ENCODE measurements around the gene TBX2. TPM values are rescaled to one million over a fixed set of nuclear protein-coding genes. Genes with fewer than 3 reads are reported as not detected.
A peak's percentile ranks its signal among the peaks of the same experiment; 100 is the strongest.

TBX2 gene
- total and polyA plus RNA-seq, 9 of the 15 experiments (the other 6 are each of a cell fraction or from before 2014, with no cell fraction given), result 0.18 TPM; not detected in 8

DNA sequence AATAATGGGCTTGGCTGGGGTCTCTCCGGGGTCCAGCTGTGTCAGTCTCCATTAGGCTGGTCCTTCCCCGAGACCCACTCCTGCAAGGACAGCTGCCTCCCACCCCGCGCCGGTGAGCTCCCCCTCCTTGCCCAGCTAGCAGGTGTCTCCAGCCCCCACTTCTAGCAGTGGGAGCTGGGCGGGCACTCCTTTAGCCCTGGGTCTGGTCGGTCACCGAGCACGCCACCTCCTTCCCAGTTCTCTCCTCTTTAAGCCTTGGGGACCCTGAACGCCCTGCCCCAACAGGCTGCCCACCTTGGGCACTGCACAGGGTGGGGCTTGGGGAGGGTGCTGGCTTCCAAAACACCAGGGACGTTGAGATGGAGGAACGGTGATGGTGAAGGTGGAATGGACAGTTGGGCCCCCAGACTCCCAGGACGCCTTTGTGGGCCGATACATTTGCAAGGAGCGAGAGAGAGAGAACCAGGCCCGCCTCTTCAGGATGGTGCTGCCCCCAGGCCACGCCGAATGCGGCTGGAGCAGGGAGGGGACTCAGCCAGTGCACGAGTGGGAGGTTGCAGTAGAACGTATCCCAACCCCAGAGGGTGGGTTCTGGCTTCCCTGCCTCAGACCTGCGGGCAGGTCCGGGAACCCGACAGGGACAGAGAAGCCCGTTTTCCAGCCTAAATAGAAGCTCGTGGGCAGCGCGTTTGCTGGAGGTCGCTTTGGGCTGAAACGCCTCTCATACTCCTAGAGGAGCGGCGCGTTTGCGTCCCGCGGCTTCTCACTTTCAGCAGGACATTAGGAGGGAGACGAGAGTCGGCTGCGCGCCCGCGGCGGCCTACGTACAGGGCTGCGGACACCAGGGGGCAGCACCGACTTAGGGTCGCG, 10.7 kb downstream of the TBX2 start:
- ATAC-seq (no peak), FAIRE-seq (no peak), DNase-seq (ENCODE audit: extremely low read depth in 1 of 4, low spot score in 3 of 4) (no peak)
- Histone ChIP-seq H3K4me1 (replicated peaks in 1 of 2; ENCODE audit: control insufficient read depth in 2 of 2, insufficient read depth in 2 of 2, low read length in 2 of 2) (peaks cover 0 to 35% of the 10 kb centered on the region in 2 experiments; a peak in 2 of 5 replicates), H3K9me1 (ENCODE audit: control insufficient read depth, insufficient read depth, low read length) (no peaks in the 10 kb centered on the region), H3K36me3 (ENCODE audit: control insufficient read depth, insufficient read depth, low read length) (no peaks in the 10 kb centered on the region), H4K20me1 (replicated peaks; ENCODE audit: control insufficient read depth, insufficient read depth, low read length) (no peaks in the 10 kb centered on the region), H3K9me3 (replicated peaks; ENCODE audit: control insufficient read depth, insufficient read depth, low read depth, low read length) (no peaks in the 10 kb centered on the region), H3K4me2 (ENCODE audit: insufficient read depth, low read length) (no peak overlapping the region), H3K4me3 (no peak overlapping the region), H3K9ac (ENCODE audit: insufficient read depth in 1 of 2, low read depth in 2 of 2, low read length in 2 of 2) (no peak overlapping the region), H3K79me2 (ENCODE audit: control insufficient read depth, insufficient read depth, low read length) (no peaks in the 10 kb centered on the region), H3K27me3 (ENCODE audit: control insufficient read depth in 2 of 2, insufficient read depth in 2 of 2, low read length in 2 of 2) (peaks cover 10 to 32% of the 10 kb centered on the region in 2 experiments; a peak in 3 of 5 replicates), H3K27ac (ENCODE audit: extremely low read depth, low read depth, low read length) (no peak overlapping the region), H2AFZ (ENCODE audit: low read depth, low read length) (no peak overlapping the region)
- WGBS (ENCODE audit: insufficient coverage, low coverage, missing lambda C conversion rate), result 65% methylated on average over 25 of the region's 48 CpGs
- CTCF ChIA-PET (ENCODE audit: low intra/inter-chr PET ratio), result no interaction called here
- BruUV-seq (replicated peaks), result no TSS peak
- POLR2A ChIA-PET, result no interaction called here
- intact Hi-C loops (cut with micrococcal nuclease) (loop anchor here (10.0 kb wide), 1 partner anchor 424 kb away; no protein-coding TSS in a partner anchor), in situ Hi-C loops (cut with MboI) (no loop called here)
- TF ChIP-seq PTBP1 (IDR thresholded peaks at IDR 0.05; ENCODE audit: low read depth, low read length), result no peak
- TF ChIP-seq, protein P1, sequence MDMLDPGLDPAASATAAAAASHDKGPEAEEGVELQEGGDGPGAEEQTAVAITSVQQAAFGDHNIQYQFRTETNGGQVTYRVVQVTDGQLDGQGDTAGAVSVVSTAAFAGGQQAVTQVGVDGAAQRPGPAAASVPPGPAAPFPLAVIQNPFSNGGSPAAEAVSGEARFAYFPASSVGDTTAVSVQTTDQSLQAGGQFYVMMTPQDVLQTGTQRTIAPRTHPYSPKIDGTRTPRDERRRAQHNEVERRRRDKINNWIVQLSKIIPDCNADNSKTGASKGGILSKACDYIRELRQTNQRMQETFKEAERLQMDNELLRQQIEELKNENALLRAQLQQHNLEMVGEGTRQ (CRISPR knock-in tag; IDR thresholded peaks at IDR 0.05), result no peak
- no peak for TF ChIP-seq ZNF282 (CRISPR knock-in tag; IDR thresholded peaks at IDR 0.05)
- no peak for TF ChIP-seq POLR3G (IDR thresholded peaks at IDR 0.05; ENCODE audit: extremely low read depth, insufficient read length, insufficient replicate concordance)
- TF ChIP-seq, protein P2, sequence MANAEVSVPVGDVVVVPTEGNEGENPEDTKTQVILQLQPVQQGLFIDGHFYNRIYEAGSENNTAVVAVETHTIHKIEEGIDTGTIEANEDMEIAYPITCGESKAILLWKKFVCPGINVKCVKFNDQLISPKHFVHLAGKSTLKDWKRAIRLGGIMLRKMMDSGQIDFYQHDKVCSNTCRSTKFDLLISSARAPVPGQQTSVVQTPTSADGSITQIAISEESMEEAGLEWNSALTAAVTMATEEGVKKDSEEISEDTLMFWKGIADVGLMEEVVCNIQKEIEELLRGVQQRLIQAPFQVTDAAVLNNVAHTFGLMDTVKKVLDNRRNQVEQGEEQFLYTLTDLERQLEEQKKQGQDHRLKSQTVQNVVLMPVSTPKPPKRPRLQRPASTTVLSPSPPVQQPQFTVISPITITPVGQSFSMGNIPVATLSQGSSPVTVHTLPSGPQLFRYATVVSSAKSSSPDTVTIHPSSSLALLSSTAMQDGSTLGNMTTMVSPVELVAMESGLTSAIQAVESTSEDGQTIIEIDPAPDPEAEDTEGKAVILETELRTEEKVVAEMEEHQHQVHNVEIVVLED (CRISPR knock-in tag; IDR thresholded peaks at IDR 0.05), result no peak
- TF ChIP-seq, protein P3, sequence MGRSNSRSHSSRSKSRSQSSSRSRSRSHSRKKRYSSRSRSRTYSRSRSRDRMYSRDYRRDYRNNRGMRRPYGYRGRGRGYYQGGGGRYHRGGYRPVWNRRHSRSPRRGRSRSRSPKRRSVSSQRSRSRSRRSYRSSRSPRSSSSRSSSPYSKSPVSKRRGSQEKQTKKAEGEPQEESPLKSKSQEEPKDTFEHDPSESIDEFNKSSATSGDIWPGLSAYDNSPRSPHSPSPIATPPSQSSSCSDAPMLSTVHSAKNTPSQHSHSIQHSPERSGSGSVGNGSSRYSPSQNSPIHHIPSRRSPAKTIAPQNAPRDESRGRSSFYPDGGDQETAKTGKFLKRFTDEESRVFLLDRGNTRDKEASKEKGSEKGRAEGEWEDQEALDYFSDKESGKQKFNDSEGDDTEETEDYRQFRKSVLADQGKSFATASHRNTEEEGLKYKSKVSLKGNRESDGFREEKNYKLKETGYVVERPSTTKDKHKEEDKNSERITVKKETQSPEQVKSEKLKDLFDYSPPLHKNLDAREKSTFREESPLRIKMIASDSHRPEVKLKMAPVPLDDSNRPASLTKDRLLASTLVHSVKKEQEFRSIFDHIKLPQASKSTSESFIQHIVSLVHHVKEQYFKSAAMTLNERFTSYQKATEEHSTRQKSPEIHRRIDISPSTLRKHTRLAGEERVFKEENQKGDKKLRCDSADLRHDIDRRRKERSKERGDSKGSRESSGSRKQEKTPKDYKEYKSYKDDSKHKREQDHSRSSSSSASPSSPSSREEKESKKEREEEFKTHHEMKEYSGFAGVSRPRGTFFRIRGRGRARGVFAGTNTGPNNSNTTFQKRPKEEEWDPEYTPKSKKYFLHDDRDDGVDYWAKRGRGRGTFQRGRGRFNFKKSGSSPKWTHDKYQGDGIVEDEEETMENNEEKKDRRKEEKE (IDR thresholded peaks at IDR 0.05; ENCODE audit: borderline replicate concordance in 1 of 2, control insufficient read depth in 1 of 2, low read depth in 2 of 2, low read length in 1 of 2), result no peak
- no peak for TF ChIP-seq ZNF311 (CRISPR knock-in tag; IDR thresholded peaks at IDR 0.05)
- TF ChIP-seq ZBED1 (IDR thresholded peaks at IDR 0.05), result no peak
- no peak for TF ChIP-seq ZNF146 (CRISPR knock-in tag; IDR thresholded peaks at IDR 0.05; ENCODE audit: unreplicated experiment)
- no peak for TF ChIP-seq EP300 (IDR thresholded peaks at IDR 0.05; ENCODE audit: low read length)
- no peak for TF ChIP-seq PRPF4 (IDR thresholded peaks at IDR 0.05; ENCODE audit: insufficient read depth, low read depth, low read length, poor library complexity, severe bottlenecking)
- no peak for TF ChIP-seq JUNB (CRISPR knock-in tag; conservative IDR thresholded peaks at IDR 0.05)
- TF ChIP-seq, protein P4, sequence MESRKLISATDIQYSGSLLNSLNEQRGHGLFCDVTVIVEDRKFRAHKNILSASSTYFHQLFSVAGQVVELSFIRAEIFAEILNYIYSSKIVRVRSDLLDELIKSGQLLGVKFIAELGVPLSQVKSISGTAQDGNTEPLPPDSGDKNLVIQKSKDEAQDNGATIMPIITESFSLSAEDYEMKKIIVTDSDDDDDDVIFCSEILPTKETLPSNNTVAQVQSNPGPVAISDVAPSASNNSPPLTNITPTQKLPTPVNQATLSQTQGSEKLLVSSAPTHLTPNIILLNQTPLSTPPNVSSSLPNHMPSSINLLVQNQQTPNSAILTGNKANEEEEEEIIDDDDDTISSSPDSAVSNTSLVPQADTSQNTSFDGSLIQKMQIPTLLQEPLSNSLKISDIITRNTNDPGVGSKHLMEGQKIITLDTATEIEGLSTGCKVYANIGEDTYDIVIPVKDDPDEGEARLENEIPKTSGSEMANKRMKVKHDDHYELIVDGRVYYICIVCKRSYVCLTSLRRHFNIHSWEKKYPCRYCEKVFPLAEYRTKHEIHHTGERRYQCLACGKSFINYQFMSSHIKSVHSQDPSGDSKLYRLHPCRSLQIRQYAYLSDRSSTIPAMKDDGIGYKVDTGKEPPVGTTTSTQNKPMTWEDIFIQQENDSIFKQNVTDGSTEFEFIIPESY (CRISPR knock-in tag; IDR thresholded peaks at IDR 0.05), result peak; percentile 87
